Stimulated activated CD8-positive, alpha-beta memory T cell treated with anti-CD3 and anti-CD28 coated beads, Interleukin-2, amount 100 ng/mL, for 1 hour (primary cell): Measurements from ENCODE around the gene AGA.

Experiments
- DNase-seq, 2 donors: peaks; one replicate each; pipeline ENCODE4 v3.0.0-alpha.2; 2020; ENCODE audit warnings: low read depth in 2 of 2

The AGA gene

GRCh38 chr4:177447417-177448004 lies 5.3 kb upstream of the AGA start:
- no peak for DNase-seq

GRCh38 chr4:177446586-177446985 lies 4.3 kb upstream of the AGA start:
- no peak for DNase-seq

GRCh38 chr4:177444911-177445736 lies 2.9 kb upstream of the AGA start:
- DNase-seq, result no peak

GRCh38 chr4:177441061-177441802 lies 1.0 kb downstream of the AGA start:
- no peak for DNase-seq

GRCh38 chr4:177436456-177436855 lies 5.8 kb downstream of the AGA start:
- DNase-seq, result no peak

- no peak for DNase-seq
Observed at GRCh38 chr4:177434667-177435066, 7.6 kb downstream of the AGA start.

- no peak for DNase-seq
Observed at GRCh38 chr4:177427192-177427591, 15.0 kb downstream of the AGA start.

GRCh38 chr4:177419434-177419833 lies 22.8 kb downstream of the AGA start:
- DNase-seq, result no peak

GRCh38 chr4:177413656-177414055 lies 28.6 kb downstream of the AGA start:
- DNase-seq, result no peak

GRCh38 chr4:177413076-177413475 lies 29.2 kb downstream of the AGA start:
- DNase-seq, result no peak

- no peak for DNase-seq
Observed at GRCh38 chr4:177411996-177412395, 30.2 kb downstream of the AGA start.

GRCh38 chr4:177410566-177410965 lies 31.7 kb downstream of the AGA start:
- no peak for DNase-seq

- DNase-seq, result no peak
Observed at GRCh38 chr4:177408023-177408422, 34.2 kb downstream of the AGA start.

GRCh38 chr4:177405508-177405907 lies 36.7 kb downstream of the AGA start:
- DNase-seq, result no peak

GRCh38 chr4:177404986-177405385 lies 37.3 kb downstream of the AGA start:
- DNase-seq, result no peak

GRCh38 chr4:177404342-177404741 lies 37.9 kb downstream of the AGA start:
- DNase-seq, result no peak

- no peak for DNase-seq
Observed at GRCh38 chr4:177403746-177404145, 38.5 kb downstream of the AGA start.

- no peak for DNase-seq
Observed at GRCh38 chr4:177401658-177402273, 40.5 kb downstream of the AGA start.

- no peak for DNase-seq
Observed at GRCh38 chr4:177400030-177400429, 42.2 kb downstream of the AGA start.

- no peak for DNase-seq
Observed at GRCh38 chr4:177396352-177396751, 45.9 kb downstream of the AGA start.

- no peak for DNase-seq
Observed at GRCh38 chr4:177393236-177393635, 49.0 kb downstream of the AGA start.

- DNase-seq, result no peak
Observed at GRCh38 chr4:177391953-177392352, 50.3 kb downstream of the AGA start.
